Measurements from ENCODE around the gene WDR83.
"Not testable (repeated sequence)": the region's sequence is repeated elsewhere in the genome, so short reads cannot be mapped to it uniquely, and the experiment has no call there.

The WDR83 gene

GRCh38 chr19:12666265-12667048 lies at the start of gene WDR83, which contains the start of gene MAN2B1:
Gene WDR83 (plus strand): TSS chr19:12666807. CDS start chr19:12669791, 2,984 bp downstream.
Gene MAN2B1 (minus strand): TSS chr19:12666742. CDS start chr19:12666701, 41 bp downstream.
- peak; percentile 75 for DNase-seq (ENCODE audit: low read depth)

- DNase-seq (ENCODE audit: low read depth), result no peak
Observed at GRCh38 chr19:12617646-12618045, 49.0 kb upstream of the WDR83 start.

- DNase-seq (ENCODE audit: low read depth), result not testable (repeated sequence)
Observed at GRCh38 chr19:12621253-12622024, 45.2 kb upstream of the WDR83 start.

- peak; percentile 36 for DNase-seq (ENCODE audit: low read depth)
Observed at GRCh38 chr19:12623361-12624031, 43.1 kb upstream of the WDR83 start.

- DNase-seq (ENCODE audit: low read depth), result no peak
Observed at GRCh38 chr19:12626958-12627357, 39.6 kb upstream of the WDR83 start.

GRCh38 chr19:12628040-12629022 lies 38.3 kb upstream of the WDR83 start:
- peak; percentile 34 for DNase-seq (ENCODE audit: low read depth)

GRCh38 chr19:12629215-12629614 lies 37.4 kb upstream of the WDR83 start:
- DNase-seq (ENCODE audit: low read depth), result no peak

- no peak for DNase-seq (ENCODE audit: low read depth)
Observed at GRCh38 chr19:12636631-12637030, 30.0 kb upstream of the WDR83 start.

GRCh38 chr19:12638611-12639182 lies 27.9 kb upstream of the WDR83 start:
- no peak for DNase-seq (ENCODE audit: low read depth)

- DNase-seq (ENCODE audit: low read depth), result peak; percentile 82
Observed at GRCh38 chr19:12639901-12640613, 26.6 kb upstream of the WDR83 start.

GRCh38 chr19:12641456-12641855 lies 25.2 kb upstream of the WDR83 start:
- DNase-seq (ENCODE audit: low read depth), result no peak

GRCh38 chr19:12642506-12642905 lies 24.1 kb upstream of the WDR83 start:
- no peak for DNase-seq (ENCODE audit: low read depth)

- not testable (repeated sequence) for DNase-seq (ENCODE audit: low read depth)
Observed at GRCh38 chr19:12643716-12644115, 22.9 kb upstream of the WDR83 start.

- DNase-seq (ENCODE audit: low read depth), result no peak
Observed at GRCh38 chr19:12646551-12646950, 20.1 kb upstream of the WDR83 start.

- DNase-seq (ENCODE audit: low read depth), result no peak
Observed at GRCh38 chr19:12647047-12647446, 19.6 kb upstream of the WDR83 start.

GRCh38 chr19:12647490-12648071 lies 19.0 kb upstream of the WDR83 start:
- DNase-seq (ENCODE audit: low read depth), result peak; percentile 44

GRCh38 chr19:12648088-12648487 lies 18.5 kb upstream of the WDR83 start:
- no peak for DNase-seq (ENCODE audit: low read depth)

- no peak for DNase-seq (ENCODE audit: low read depth)
Observed at GRCh38 chr19:12649941-12650340, 16.7 kb upstream of the WDR83 start.

- DNase-seq (ENCODE audit: low read depth), result no peak
Observed at GRCh38 chr19:12652219-12652618, 14.4 kb upstream of the WDR83 start.

- DNase-seq (ENCODE audit: low read depth), result no peak
Observed at GRCh38 chr19:12655546-12655945, 11.1 kb upstream of the WDR83 start.
